Breast epithelium (tissue), 4 donors: ENCODE data around the gene OR5AN1. TPM values are rescaled to one million over a fixed set of nuclear protein-coding genes. Genes with fewer than 3 reads are reported as not detected.

ENCODE experiments used
- DNase-seq, 2 donors: peaks; one replicate each; pipeline ENCODE4 v3.0.0-alpha.2; 2019; ENCODE audit warnings: low spot score in 2 of 2
- H3K27ac ChIP-seq, 2 donors: fragments of 200-600 bp; sonication (generic) in 1 of 2; one replicate each; pipeline ENCODE4 v1.5.1; 2016 to 2019; ENCODE audit warnings: mild to moderate bottlenecking in 1 of 2
- H3K27me3 ChIP-seq, 2 donors: fragments of 200-600 bp; sonication (generic) in 1 of 2; one replicate each; pipeline versions ENCODE4 v1.5.1 to v1.6.0; 2017 to 2019; ENCODE audit warnings: control low read depth in 1 of 2, mild to moderate bottlenecking in 1 of 2
- H3K36me3 ChIP-seq: fragments of 200-600 bp; one replicate; pipeline ENCODE4 v1.5.1; 2019
- H3K4me1 ChIP-seq, 2 donors: fragments of 200-600 bp; sonication (generic); one replicate each; pipeline ENCODE4 v1.5.1; 2016 to 2019; ENCODE audit warnings: control low read depth in 1 of 2
- H3K4me3 ChIP-seq, 3 donors: fragments of 200-600 bp; sonication (generic); 1 replicate in 2 of 3; 2 replicates in 1 of 3; pipeline ENCODE4 v1.5.1; 2016 to 2019; ENCODE audit warnings: mild to moderate bottlenecking in 3 of 3, moderate library complexity in 2 of 3
- H3K9me3 ChIP-seq, 2 donors: fragments of 200-600 bp; sonication (generic) in 1 of 2; one replicate each; pipeline ENCODE4 v1.5.1; 2016 to 2019; ENCODE audit warnings: control low read depth in 1 of 2
- POLR2A ChIP-seq: fragments of 450-650 bp; IDR thresholded peaks from one replicate; pipeline ENCODE4 v1.6.1; 2016; ENCODE audit warnings: antibody characterized with exemption, mild to moderate bottlenecking, moderate library complexity
- POLR2AphosphoS5 ChIP-seq, 3 donors: sonication (generic); formaldehyde crosslinking; IDR thresholded peaks; one replicate each; pipeline ENCODE4 v1.6.1; 2017; ENCODE audit warnings: antibody characterized with exemption in 3 of 3
- intact Hi-C: fragments of 100-400 bp; cut with DNase I; formaldehyde crosslinking; loops from one replicate; pipeline ENCODE4 v1.15.1; 2023; ENCODE audit warnings: low total_unique reads
- total RNA-seq, 3 donors: library from RNA; depleted of rRNA; stranded (reverse); fragments of >200 nt; gene quantifications; one replicate each; pipeline ENCODE4 v1.1.0, GENCODE V29; 2016
- TF ChIP-seq, protein P1 (sequence below), 3 donors: fragments of 450-650 bp; IDR thresholded peaks; one replicate each; pipeline ENCODE4 v1.5.1; 2016 to 2017; ENCODE audit warnings: antibody characterized with exemption in 3 of 3, mild to moderate bottlenecking in 3 of 3, moderate library complexity in 3 of 3

Gene OR5AN1
- total RNA-seq, 3 donors from 2014 or later: under 0.01 TPM; not detected in 2

DNA sequence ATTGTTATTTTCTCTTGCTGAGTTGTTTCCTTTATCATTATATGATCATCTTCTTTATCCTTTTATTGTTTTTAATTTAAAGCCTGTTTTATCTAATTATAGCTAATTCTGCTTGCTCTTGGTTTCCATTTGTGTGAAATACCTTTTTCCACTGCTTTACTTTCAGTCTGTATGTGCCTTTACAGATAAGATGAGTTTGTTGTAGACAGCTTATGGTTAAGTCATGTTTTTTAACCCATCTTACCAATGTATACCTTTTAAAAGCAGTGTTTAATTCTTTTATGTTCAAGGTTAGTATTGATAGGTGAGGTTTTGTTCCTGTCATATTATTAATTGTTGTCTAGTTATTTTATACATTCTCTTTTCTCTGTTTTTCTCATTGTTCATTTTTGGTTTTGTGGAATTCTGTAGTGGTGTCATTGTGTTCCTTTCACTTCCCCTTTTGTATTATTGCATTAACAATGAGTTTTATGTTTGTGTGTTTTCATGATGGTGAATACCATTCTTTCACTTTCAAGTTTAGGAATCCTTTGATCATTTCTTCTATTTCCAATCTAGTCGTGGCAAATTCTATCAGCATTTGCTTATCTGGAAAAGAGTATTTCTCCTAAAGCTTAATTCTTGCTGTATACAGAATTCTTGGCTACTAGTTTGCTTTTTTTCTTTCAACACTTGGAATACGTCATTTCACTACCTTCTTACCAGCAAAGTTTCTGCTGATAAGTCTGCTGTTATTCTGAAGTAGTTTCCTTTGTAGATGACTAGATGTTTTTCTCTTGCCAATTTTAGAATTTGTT, 21.8 kb downstream of the OR5AN1 start:
- Histone ChIP-seq H3K9me3 (no peaks in the 10 kb centered on the region), H3K27ac (no peak overlapping the region), H3K27me3 (no peaks in the 10 kb centered on the region), H3K36me3 (no peaks in the 10 kb centered on the region), H3K4me1 (no peaks in the 10 kb centered on the region), H3K4me3 (no peak overlapping the region)
- intact Hi-C loops: no loop called here
- no peak for DNase-seq
- no peak for TF ChIP-seq POLR2AphosphoS5 (IDR thresholded peaks at IDR 0.05)
- TF ChIP-seq, protein P1, sequence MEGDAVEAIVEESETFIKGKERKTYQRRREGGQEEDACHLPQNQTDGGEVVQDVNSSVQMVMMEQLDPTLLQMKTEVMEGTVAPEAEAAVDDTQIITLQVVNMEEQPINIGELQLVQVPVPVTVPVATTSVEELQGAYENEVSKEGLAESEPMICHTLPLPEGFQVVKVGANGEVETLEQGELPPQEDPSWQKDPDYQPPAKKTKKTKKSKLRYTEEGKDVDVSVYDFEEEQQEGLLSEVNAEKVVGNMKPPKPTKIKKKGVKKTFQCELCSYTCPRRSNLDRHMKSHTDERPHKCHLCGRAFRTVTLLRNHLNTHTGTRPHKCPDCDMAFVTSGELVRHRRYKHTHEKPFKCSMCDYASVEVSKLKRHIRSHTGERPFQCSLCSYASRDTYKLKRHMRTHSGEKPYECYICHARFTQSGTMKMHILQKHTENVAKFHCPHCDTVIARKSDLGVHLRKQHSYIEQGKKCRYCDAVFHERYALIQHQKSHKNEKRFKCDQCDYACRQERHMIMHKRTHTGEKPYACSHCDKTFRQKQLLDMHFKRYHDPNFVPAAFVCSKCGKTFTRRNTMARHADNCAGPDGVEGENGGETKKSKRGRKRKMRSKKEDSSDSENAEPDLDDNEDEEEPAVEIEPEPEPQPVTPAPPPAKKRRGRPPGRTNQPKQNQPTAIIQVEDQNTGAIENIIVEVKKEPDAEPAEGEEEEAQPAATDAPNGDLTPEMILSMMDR (IDR thresholded peaks at IDR 0.05): no peak

DNA sequence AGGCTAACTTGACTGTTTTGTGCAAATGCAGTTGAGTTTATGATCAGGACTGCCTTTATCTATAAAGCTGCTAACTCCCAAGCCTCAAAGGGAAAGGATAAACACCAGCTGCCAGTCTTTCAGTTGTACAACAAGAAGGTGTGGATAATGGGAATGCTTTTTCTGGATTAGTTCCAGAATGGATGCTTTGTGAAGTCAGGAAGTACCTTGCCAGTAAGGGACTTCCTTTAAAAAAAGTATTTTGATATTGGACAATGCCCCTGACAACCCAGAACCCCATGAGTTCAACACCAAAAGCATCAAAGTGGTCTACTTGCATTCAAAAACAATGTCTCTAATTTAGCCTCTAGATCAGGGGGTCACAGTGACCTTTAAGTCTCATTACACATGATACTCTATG, 35.5 kb downstream of the OR5AN1 start:
- Histone ChIP-seq H3K27ac (no peak overlapping the region), H3K4me1 (no peaks in the 10 kb centered on the region), H3K27me3 (no peaks in the 10 kb centered on the region), H3K4me3 (no peak overlapping the region), H3K9me3 (no peaks in the 10 kb centered on the region), H3K36me3 (no peaks in the 10 kb centered on the region)
- TF ChIP-seq, protein P1 (IDR thresholded peaks at IDR 0.05): no peak
- TF ChIP-seq POLR2A (no peak), POLR2AphosphoS5 (IDR thresholded peaks at IDR 0.05) (no peak)
- DNase-seq: no peak
- intact Hi-C loops: no loop called here

DNA sequence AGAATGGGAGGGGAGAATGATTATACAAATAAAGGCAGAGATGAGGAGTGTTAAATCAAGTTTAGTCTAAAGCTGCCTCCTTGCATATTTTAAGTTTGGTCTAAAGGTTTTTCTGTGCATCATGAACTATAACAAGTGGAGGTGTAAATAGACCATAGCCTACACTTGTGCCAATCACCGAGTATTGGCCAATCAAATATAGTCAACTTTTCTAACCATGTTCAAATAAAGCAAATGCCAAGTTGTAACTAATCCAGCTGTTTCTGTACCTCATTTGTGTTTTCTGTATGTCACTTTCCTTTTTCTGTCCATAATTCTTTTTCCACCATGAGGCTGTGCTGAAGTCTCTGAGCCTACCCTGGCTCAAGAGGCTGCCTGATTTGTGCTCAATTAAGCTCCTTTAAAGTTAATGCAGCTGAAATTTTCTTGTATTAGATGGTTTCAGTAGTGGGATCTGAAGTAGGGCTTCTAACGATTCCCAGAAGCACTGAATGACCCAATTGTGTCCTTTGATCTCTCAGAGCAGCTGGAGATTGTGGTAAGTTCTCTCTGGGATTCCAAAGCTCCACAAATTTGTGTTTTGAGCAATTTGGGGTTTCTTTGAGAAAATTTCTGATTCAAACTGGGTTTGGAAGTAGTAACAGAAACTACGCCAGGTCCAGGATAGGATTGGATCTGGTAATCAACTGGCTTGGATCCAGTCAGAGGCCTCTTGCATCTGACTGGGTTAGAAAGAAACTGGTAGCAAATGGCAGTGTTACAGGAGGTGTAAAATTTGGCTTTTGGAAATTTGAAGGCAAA, 42.0 kb downstream of the OR5AN1 start:
- no peak overlapping the region for H3K27ac ChIP-seq
- TF ChIP-seq POLR2AphosphoS5 (IDR thresholded peaks at IDR 0.05) (no peak), POLR2A (no peak)
- TF ChIP-seq, protein P1 (IDR thresholded peaks at IDR 0.05): no peak
- intact Hi-C loops: no loop called here
- H3K36me3 ChIP-seq: no peaks in the 10 kb centered on the region
- H3K4me1 ChIP-seq: no peaks in the 10 kb centered on the region
- no peak overlapping the region for H3K4me3 ChIP-seq
- DNase-seq: no peak
- no peaks in the 10 kb centered on the region for H3K27me3 ChIP-seq
- peaks cover 0 to 17% of the 10 kb centered on the region in 2 donors for H3K9me3 ChIP-seq

DNA sequence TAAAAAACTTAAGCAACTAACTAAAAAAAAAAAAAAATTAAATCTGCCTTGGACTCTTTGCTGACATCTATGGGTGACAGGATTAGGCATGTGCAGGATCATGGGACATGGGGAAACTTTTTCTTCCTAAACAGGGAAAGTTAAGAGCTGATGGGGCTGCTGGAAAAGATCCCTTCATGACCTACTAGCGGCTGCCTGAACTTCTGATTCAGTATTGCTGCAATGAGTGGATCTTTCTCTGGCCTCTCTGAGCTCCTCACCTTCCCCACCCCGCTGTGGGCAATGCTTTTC, 42.5 kb downstream of the OR5AN1 start:
- DNase-seq: no peak
- no peaks in the 10 kb centered on the region for H3K4me1 ChIP-seq
- intact Hi-C loops: no loop called here
- peaks cover 0 to 17% of the 10 kb centered on the region in 2 donors for H3K9me3 ChIP-seq
- no peaks in the 10 kb centered on the region for H3K36me3 ChIP-seq
- H3K4me3 ChIP-seq: no peak overlapping the region
- no peak for TF ChIP-seq POLR2A
- no peak for TF ChIP-seq POLR2AphosphoS5 (IDR thresholded peaks at IDR 0.05)
- TF ChIP-seq, protein P1 (IDR thresholded peaks at IDR 0.05): no peak
- no peaks in the 10 kb centered on the region for H3K27me3 ChIP-seq
- H3K27ac ChIP-seq: no peak overlapping the region

DNA sequence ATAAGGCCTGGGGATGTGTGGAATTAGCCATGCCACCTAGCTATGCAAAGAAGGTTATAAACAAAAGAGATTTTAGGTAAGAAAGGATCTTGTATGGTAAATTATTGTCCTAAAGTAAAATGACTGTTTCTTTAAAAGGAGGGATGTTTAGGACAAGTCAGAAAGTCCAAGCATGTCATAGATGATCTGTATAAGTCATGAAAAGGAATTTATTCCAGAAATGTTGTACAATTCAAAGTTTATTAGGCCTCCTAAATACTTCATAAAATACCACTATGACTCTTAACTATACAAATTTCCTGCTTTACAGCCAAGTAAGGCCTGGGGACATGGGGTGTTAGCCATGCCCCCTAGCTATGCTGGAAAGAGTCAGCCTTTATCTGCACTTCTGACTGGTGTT, 44.9 kb downstream of the OR5AN1 start:
- Histone ChIP-seq H3K27ac (no peak overlapping the region), H3K27me3 (no peaks in the 10 kb centered on the region), H3K4me1 (no peaks in the 10 kb centered on the region), H3K36me3 (no peaks in the 10 kb centered on the region), H3K9me3 (peaks cover 0 to 17% of the 10 kb centered on the region in 2 donors), H3K4me3 (no peak overlapping the region)
- no peak for TF ChIP-seq POLR2A
- TF ChIP-seq, protein P1 (IDR thresholded peaks at IDR 0.05): no peak
- TF ChIP-seq POLR2AphosphoS5 (IDR thresholded peaks at IDR 0.05): no peak
- intact Hi-C loops: no loop called here
- no peak for DNase-seq
